Measurements from ENCODE around the gene QRICH1.

QRICH1 gene

DNA sequence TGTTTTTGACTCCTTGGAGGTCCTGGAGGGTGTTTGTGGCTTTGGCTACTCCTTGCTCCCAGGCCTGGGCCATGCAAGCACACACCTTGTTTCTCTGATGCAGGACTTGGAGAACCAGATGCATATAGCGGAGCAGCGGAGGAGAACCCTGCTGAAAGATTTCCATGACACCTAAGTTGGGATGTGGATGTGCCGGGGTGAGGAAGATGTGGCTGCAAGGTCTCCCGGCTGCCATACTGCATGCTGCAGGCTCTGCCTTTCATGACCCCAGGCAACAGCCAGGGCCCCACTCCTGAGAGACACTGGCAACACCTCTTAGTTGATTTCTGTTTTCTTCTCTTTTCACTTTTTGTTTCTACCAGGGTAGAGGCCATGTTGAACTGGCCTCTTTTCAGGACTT, 110.8 kb downstream of the QRICH1 start:
- no peak overlapping the region for H3K27ac ChIP-seq
- TF ChIP-seq ZFX (IDR thresholded peaks at IDR 0.05) = no peak
- TF ChIP-seq, protein P1, sequence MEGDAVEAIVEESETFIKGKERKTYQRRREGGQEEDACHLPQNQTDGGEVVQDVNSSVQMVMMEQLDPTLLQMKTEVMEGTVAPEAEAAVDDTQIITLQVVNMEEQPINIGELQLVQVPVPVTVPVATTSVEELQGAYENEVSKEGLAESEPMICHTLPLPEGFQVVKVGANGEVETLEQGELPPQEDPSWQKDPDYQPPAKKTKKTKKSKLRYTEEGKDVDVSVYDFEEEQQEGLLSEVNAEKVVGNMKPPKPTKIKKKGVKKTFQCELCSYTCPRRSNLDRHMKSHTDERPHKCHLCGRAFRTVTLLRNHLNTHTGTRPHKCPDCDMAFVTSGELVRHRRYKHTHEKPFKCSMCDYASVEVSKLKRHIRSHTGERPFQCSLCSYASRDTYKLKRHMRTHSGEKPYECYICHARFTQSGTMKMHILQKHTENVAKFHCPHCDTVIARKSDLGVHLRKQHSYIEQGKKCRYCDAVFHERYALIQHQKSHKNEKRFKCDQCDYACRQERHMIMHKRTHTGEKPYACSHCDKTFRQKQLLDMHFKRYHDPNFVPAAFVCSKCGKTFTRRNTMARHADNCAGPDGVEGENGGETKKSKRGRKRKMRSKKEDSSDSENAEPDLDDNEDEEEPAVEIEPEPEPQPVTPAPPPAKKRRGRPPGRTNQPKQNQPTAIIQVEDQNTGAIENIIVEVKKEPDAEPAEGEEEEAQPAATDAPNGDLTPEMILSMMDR (conservative IDR thresholded peaks at IDR 0.05) = no peak

DNA sequence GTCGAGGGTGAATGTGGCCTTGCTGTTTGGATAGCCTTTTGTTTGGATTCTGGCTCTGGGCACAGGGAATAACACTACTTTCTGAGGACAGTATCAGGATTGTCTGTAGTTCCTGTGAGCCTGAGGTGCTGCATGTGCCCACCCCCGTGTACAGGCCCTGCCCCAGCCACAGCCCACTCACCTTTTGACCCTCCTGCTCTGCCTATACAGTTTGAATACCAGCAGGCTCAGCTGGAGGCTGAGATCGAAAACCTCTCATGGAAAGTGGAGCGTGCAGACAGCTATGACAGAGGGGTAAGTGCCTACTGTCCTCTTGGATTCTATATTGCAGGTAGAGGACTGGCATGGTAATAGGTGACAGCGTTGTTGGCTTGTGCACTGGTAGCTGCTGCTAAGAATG, 111.2 kb downstream of the QRICH1 start:
- no peak overlapping the region for H3K27ac ChIP-seq
- TF ChIP-seq, protein P1 (conservative IDR thresholded peaks at IDR 0.05) = no peak
- TF ChIP-seq ZFX (IDR thresholded peaks at IDR 0.05) = no peak

DNA sequence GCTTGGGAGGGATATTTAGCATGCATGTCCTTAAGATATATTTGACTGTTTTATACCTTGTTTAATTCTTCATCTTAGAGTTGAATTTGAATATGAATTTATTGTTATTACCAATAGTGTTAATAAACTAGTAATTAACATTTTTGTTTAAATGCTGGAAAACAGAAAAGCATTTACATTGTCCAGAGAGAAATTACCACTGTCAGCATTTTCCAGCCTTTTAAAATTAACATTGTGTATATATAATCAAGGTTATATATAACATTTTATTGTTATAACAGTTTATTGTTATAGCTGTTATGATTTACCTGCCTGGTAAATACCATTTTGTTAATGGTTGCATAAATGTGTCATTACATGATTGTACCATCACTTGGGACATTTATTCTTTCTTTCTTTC, 111.9 kb downstream of the QRICH1 start:
- H3K27ac ChIP-seq = no peak overlapping the region
- TF ChIP-seq, protein P1 (conservative IDR thresholded peaks at IDR 0.05) = no peak
- TF ChIP-seq ZFX (IDR thresholded peaks at IDR 0.05) = no peak

DNA sequence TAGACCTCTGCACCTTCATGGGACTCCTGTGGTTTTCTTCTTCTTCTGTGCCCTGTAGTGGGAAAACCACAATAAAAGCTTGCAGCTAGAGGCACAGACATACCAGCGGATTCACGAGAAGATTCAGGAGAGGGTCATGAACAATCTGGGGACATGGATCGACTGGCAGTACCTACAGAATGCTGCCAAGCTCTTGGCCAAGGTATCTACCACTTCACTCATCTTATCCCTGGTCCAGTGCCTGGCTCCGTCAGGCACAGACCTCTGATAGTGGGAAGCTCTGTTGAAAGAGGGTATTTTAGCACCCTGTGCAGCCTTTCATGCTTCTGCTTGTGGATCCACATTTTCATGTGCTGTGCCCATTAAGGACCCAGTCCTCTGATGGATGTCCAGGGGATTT, 113.6 kb downstream of the QRICH1 start:
- TF ChIP-seq ZFX (IDR thresholded peaks at IDR 0.05) = no peak
- TF ChIP-seq, protein P1 (conservative IDR thresholded peaks at IDR 0.05) = no peak
- no peak overlapping the region for H3K27ac ChIP-seq

Measured in C4-2B (cell line).